GM18951 (cell line): Measurements from ENCODE around the gene ZNF284.

Source experiments
- POLR2A ChIP-seq: IDR thresholded peaks from 4 replicates; pipeline ENCODE4 v1.6.1; 2011; ENCODE audit warnings: mild to moderate bottlenecking; ENCODE audit not compliant: insufficient read length, insufficient read depth; ENCODE audit errors: extremely low read depth
- in situ Hi-C: fragments of 300-500 bp; cut with MboI; formaldehyde crosslinking; loops from one replicate; pipeline ENCODE4 v1.12.0; 2022; ENCODE audit warnings: low sequenced_read_pairs, mixed read lengths, inconsistent platforms; ENCODE audit not compliant: unreplicated experiment

The ZNF284 gene

GRCh38 chr19:44071824-44072542, at the start of gene ZNF284:
Gene ZNF284, plus strand, starts transcription at chr19:44072159. Its CDS starts 4,231 bp downstream, at chr19:44076390.
- in situ Hi-C loops: no loop called here
- peak; percentile 61 for TF ChIP-seq POLR2A

- in situ Hi-C loops: no loop called here
- TF ChIP-seq POLR2A: no peak
Measured at GRCh38 chr19:44024900-44025216, 47.1 kb upstream of the ZNF284 start.

- in situ Hi-C loops: no loop called here
- peak; percentile 60 for TF ChIP-seq POLR2A
Measured at GRCh38 chr19:44025217-44025936, 46.6 kb upstream of the ZNF284 start, which contains the start of gene ZNF222. Gene ZNF222, plus strand, starts transcription at chr19:44025379. Its CDS starts 58 bp downstream, at chr19:44025437.

GRCh38 chr19:44026622-44027021, 45.3 kb upstream of the ZNF284 start:
- in situ Hi-C loops: no loop called here
- no peak for TF ChIP-seq POLR2A

GRCh38 chr19:44032001-44032610, 39.9 kb upstream of the ZNF284 start:
- no peak for TF ChIP-seq POLR2A
- in situ Hi-C loops: no loop called here

- no peak for TF ChIP-seq POLR2A
- in situ Hi-C loops: no loop called here
Measured at GRCh38 chr19:44042147-44042546, 29.8 kb upstream of the ZNF284 start.

- in situ Hi-C loops: no loop called here
- no peak for TF ChIP-seq POLR2A
Measured at GRCh38 chr19:44050740-44051649, 21.0 kb upstream of the ZNF284 start.

GRCh38 chr19:44051650-44052402, 20.1 kb upstream of the ZNF284 start, which contains the start of gene ZNF223:
Gene ZNF223, plus strand, starts transcription at chr19:44052036. Its CDS starts 3,141 bp downstream, at chr19:44055177.
- in situ Hi-C loops: no loop called here

GRCh38 chr19:44055870-44056269, 16.1 kb upstream of the ZNF284 start:
- in situ Hi-C loops: no loop called here

More at GRCh38 chr19:44051650-44052402, 20.1 kb upstream of the ZNF284 start, which contains the start of gene ZNF223:
- TF ChIP-seq POLR2A: peak; percentile 50

GRCh38 chr19:44059229-44059628, 12.7 kb upstream of the ZNF284 start:
- no peak for TF ChIP-seq POLR2A
- in situ Hi-C loops: no loop called here

More at GRCh38 chr19:44055870-44056269, 16.1 kb upstream of the ZNF284 start:
- no peak for TF ChIP-seq POLR2A

- in situ Hi-C loops: no loop called here
- no peak for TF ChIP-seq POLR2A
Measured at GRCh38 chr19:44061038-44061437, 10.9 kb upstream of the ZNF284 start.

GRCh38 chr19:44066305-44066704, 5.7 kb upstream of the ZNF284 start:
- in situ Hi-C loops: no loop called here
- no peak for TF ChIP-seq POLR2A
